Esophagus (tissue), 2 donors: ENCODE measurements around the gene IL1RAPL1. TPM values are rescaled to one million over a fixed set of nuclear protein-coding genes. Genes with fewer than 3 reads are reported as not detected.
"Not testable (repeated sequence)": the region's sequence is repeated elsewhere in the genome, so short reads cannot be mapped to it uniquely, and the experiment has no call there.

ENCODE experiments used
- H3K27ac ChIP-seq, 2 donors: one replicate each; pipeline ENCODE4 v1.5.1; 2013; ENCODE audit warnings: low read depth in 2 of 2, mild to moderate bottlenecking in 2 of 2, inconsistent platforms in 1 of 2, low read length in 1 of 2, moderate library complexity in 1 of 2
- H3K27me3 ChIP-seq, 2 donors: one replicate each; pipeline ENCODE4 v1.6.1; 2013; ENCODE audit warnings: low read length in 2 of 2, control low read depth in 1 of 2, mild to moderate bottlenecking in 1 of 2; ENCODE audit not compliant: insufficient read depth in 2 of 2, control insufficient read depth in 1 of 2
- H3K36me3 ChIP-seq, 2 donors: one replicate each; pipeline ENCODE4 v1.6.1; 2013; ENCODE audit warnings: low read length in 1 of 2; ENCODE audit not compliant: control insufficient read depth in 2 of 2, insufficient read depth in 2 of 2
- H3K4me1 ChIP-seq, 2 donors: one replicate each; pipeline ENCODE4 v1.6.1; 2013; ENCODE audit warnings: low read length in 1 of 2; ENCODE audit not compliant: control insufficient read depth in 2 of 2, insufficient read depth in 2 of 2
- H3K4me3 ChIP-seq, 2 donors: one replicate each; pipeline ENCODE4 v1.5.1; 2013; ENCODE audit warnings: low read length in 2 of 2, mild to moderate bottlenecking in 2 of 2, low read depth in 1 of 2, moderate library complexity in 1 of 2
- H3K9me3 ChIP-seq, 2 donors: one replicate each; pipeline ENCODE4 v1.6.1; 2013; ENCODE audit warnings: mild to moderate bottlenecking in 2 of 2, low read depth in 1 of 2, low read length in 1 of 2, moderate library complexity in 1 of 2; ENCODE audit not compliant: control insufficient read depth in 2 of 2, insufficient read depth in 1 of 2
- WGBS, 2 donors: extraction: QIAGEN DNeasy Blood & Tissue Kit; methylation state at CpG; one replicate each; pipeline ENCODE4 v1.1.7; 2013; 5-methylcytosine and 5-hydroxymethylcytosine counted together
- polyA plus RNA-seq, 2 donors: library from polyadenylated mRNA; stranded (reverse); fragments of 200-250 nt; gene quantifications; one replicate each; pipeline ENCODE4 v1.2.3, GENCODE V29; 2013
- donor health status: healthy with polysubstance abuse.
- donor health status: Bipolar disorder and iron deficiency.

Gene IL1RAPL1
- polyA plus RNA-seq, 2 donors = 0.02 to 0.04 TPM

- no peaks in the 10 kb centered on the region for H3K4me1 ChIP-seq
- H3K27ac ChIP-seq = no peak overlapping the region
- WGBS, 2 donors = 70 to 78% methylated on average over 5 of the region's 5 CpGs
- no peaks in the 10 kb centered on the region for H3K36me3 ChIP-seq
- no peak overlapping the region for H3K4me3 ChIP-seq
- no peaks in the 10 kb centered on the region for H3K27me3 ChIP-seq
- no peaks in the 10 kb centered on the region for H3K9me3 ChIP-seq
Observed at GRCh38 chrX:29071525-29072320, 484.5 kb downstream of the IL1RAPL1 start.

- H3K36me3 ChIP-seq = no peaks in the 10 kb centered on the region
- no peak overlapping the region for H3K27ac ChIP-seq
- H3K9me3 ChIP-seq = no peaks in the 10 kb centered on the region
- 47 to 71% methylated on average over 3 of the region's 3 CpGs for WGBS, 2 donors
- H3K27me3 ChIP-seq = no peaks in the 10 kb centered on the region
- H3K4me1 ChIP-seq = no peaks in the 10 kb centered on the region
- H3K4me3 ChIP-seq = no peak overlapping the region
Observed at GRCh38 chrX:29082558-29082957, 495.3 kb downstream of the IL1RAPL1 start.

GRCh38 chrX:29083823-29084222, 496.6 kb downstream of the IL1RAPL1 start:
- no peaks in the 10 kb centered on the region for H3K9me3 ChIP-seq
- H3K4me1 ChIP-seq = no peaks in the 10 kb centered on the region
- H3K4me3 ChIP-seq = no peak overlapping the region
- H3K27ac ChIP-seq = no peak overlapping the region
- H3K27me3 ChIP-seq = no peaks in the 10 kb centered on the region
- 45 to 47% methylated on average over 2 of the region's 2 CpGs for WGBS, 2 donors
- H3K36me3 ChIP-seq = no peaks in the 10 kb centered on the region

- H3K9me3 ChIP-seq = no peaks in the 10 kb centered on the region
- no peak overlapping the region for H3K27ac ChIP-seq
- H3K4me1 ChIP-seq = no peaks in the 10 kb centered on the region
- H3K27me3 ChIP-seq = no peaks in the 10 kb centered on the region
- no peaks in the 10 kb centered on the region for H3K36me3 ChIP-seq
- H3K4me3 ChIP-seq = no peak overlapping the region
- WGBS, 2 donors = 32 to 33% methylated on average over 2 of the region's 2 CpGs
Observed at GRCh38 chrX:29090811-29091210, 503.6 kb downstream of the IL1RAPL1 start.

- H3K36me3 ChIP-seq = no peaks in the 10 kb centered on the region
- 26 to 44% methylated on average over 1 of the region's 1 CpG for WGBS, 2 donors
- H3K27me3 ChIP-seq = no peaks in the 10 kb centered on the region
- no peaks in the 10 kb centered on the region for H3K9me3 ChIP-seq
- H3K27ac ChIP-seq = no peak overlapping the region
- H3K4me1 ChIP-seq = no peaks in the 10 kb centered on the region
- H3K4me3 ChIP-seq = no peak overlapping the region
Observed at GRCh38 chrX:29107231-29107630, 520.0 kb downstream of the IL1RAPL1 start.

GRCh38 chrX:29110041-29110440, 522.8 kb downstream of the IL1RAPL1 start:
- 47 to 55% methylated on average over 3 of the region's 3 CpGs for WGBS, 2 donors

GRCh38 chrX:29113221-29113620, 526.0 kb downstream of the IL1RAPL1 start:
- Histone ChIP-seq H3K4me1 (no peaks in the 10 kb centered on the region), H3K27ac (no peak overlapping the region), H3K36me3 (no peaks in the 10 kb centered on the region), H3K9me3 (no peaks in the 10 kb centered on the region), H3K27me3 (no peaks in the 10 kb centered on the region), H3K4me3 (no peak overlapping the region)
- whole genome bisulfite sequencing, 2 donors = 68 to 86% methylated on average over 1 of the region's 1 CpG

More at GRCh38 chrX:29110041-29110440, 522.8 kb downstream of the IL1RAPL1 start:
- H3K36me3 ChIP-seq = no peaks in the 10 kb centered on the region
- H3K27ac ChIP-seq = no peak overlapping the region
- no peaks in the 10 kb centered on the region for H3K9me3 ChIP-seq
- H3K4me1 ChIP-seq = no peaks in the 10 kb centered on the region
- no peak overlapping the region for H3K4me3 ChIP-seq
- H3K27me3 ChIP-seq = no peaks in the 10 kb centered on the region

- H3K4me3 ChIP-seq, H3K36me3 ChIP-seq, H3K27me3 ChIP-seq, H3K9me3 ChIP-seq, H3K27ac ChIP-seq, H3K4me1 ChIP-seq: not testable (repeated sequence)
- 53 to 60% methylated on average over 2 of the region's 2 CpGs for WGBS, 2 donors
Observed at GRCh38 chrX:29122817-29123216, 535.6 kb downstream of the IL1RAPL1 start.

GRCh38 chrX:29130905-29131304, 543.7 kb downstream of the IL1RAPL1 start:
- Histone ChIP-seq H3K27me3 (no peaks in the 10 kb centered on the region), H3K36me3 (no peaks in the 10 kb centered on the region), H3K9me3 (no peaks in the 10 kb centered on the region), H3K27ac (no peak overlapping the region), H3K4me3 (no peak overlapping the region), H3K4me1 (no peaks in the 10 kb centered on the region)
- WGBS, 2 donors = 52 to 63% methylated on average over 4 of the region's 4 CpGs

GRCh38 chrX:29136904-29137303, 549.7 kb downstream of the IL1RAPL1 start:
- Histone ChIP-seq H3K4me3 (no peak overlapping the region), H3K9me3 (no peaks in the 10 kb centered on the region), H3K27ac (no peak overlapping the region), H3K36me3 (no peaks in the 10 kb centered on the region), H3K4me1 (no peaks in the 10 kb centered on the region), H3K27me3 (no peaks in the 10 kb centered on the region)
- WGBS, 2 donors = 56 to 62% methylated on average over 2 of the region's 2 CpGs
